ENCODE measurements around the gene SCEL.

DNA sequence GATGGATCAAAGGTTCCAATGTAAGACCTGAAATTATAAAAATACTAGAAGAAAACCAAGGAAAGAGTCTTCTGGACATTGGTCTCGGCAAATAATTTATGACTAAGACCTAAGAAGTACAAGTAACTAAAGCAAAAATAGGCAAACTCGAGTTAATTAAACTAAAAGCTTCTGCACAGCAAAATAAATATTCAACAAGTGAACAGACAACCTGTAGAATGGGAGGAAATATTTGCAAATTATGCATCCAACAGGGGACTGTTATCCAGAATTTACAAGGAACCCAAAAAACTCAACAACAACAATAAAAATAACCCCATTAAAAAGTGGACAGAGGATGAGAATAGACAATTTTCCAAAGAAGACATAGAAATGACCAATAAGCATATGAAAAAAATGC is 152.3 kb downstream of the SCEL start:
- no peak for TF ChIP-seq CTCF (IDR thresholded peaks at IDR 0.05)
- no peak for TF ChIP-seq POLR2A (IDR thresholded peaks at IDR 0.05)
